OCI-LY1 (cell line): ENCODE measurements around the gene TICAM2.

Experiments
- EZH2 ChIP-seq: fragments of 200-600 bp; sonication (generic), shearing (Covaris generic); IDR thresholded peaks from 2 replicates; pipeline ENCODE4 v1.8.0; 2017; ENCODE audit warnings: borderline replicate concordance, mixed run types, mild to moderate bottlenecking, antibody characterized with exemption, low read length, moderate library complexity, mixed read lengths
- TF ChIP-seq, protein P1 (sequence below): fragments of 200-600 bp; sonication (generic), shearing (Covaris generic); IDR thresholded peaks from 2 replicates; pipeline ENCODE4 v1.5.1; 2017; ENCODE audit warnings: mild to moderate bottlenecking, antibody characterized with exemption, low read length, moderate library complexity, mixed read lengths

DNA sequence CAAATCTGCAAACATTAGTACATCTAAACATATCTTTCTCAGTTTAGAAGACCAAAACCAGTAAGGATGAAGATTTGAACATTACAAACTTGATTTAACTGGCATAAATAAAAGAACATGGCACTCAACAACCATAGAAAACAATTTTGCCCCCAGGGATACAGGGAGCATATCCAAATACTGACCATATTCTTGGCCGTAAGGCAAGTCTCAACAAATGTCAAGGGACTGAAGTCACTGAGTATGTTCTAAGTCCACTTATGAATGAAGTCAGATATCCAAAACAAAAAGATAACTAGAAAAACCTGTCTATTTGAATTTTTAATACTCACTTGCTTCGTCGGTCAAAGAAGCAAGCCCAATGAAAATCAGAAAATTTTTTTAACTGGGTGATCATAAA, 71.9 kb downstream of the TICAM2 start:
- TF ChIP-seq, protein P1, sequence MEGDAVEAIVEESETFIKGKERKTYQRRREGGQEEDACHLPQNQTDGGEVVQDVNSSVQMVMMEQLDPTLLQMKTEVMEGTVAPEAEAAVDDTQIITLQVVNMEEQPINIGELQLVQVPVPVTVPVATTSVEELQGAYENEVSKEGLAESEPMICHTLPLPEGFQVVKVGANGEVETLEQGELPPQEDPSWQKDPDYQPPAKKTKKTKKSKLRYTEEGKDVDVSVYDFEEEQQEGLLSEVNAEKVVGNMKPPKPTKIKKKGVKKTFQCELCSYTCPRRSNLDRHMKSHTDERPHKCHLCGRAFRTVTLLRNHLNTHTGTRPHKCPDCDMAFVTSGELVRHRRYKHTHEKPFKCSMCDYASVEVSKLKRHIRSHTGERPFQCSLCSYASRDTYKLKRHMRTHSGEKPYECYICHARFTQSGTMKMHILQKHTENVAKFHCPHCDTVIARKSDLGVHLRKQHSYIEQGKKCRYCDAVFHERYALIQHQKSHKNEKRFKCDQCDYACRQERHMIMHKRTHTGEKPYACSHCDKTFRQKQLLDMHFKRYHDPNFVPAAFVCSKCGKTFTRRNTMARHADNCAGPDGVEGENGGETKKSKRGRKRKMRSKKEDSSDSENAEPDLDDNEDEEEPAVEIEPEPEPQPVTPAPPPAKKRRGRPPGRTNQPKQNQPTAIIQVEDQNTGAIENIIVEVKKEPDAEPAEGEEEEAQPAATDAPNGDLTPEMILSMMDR = no peak
- TF ChIP-seq EZH2 = no peak
